Osteocyte (in vitro differentiated cells): ENCODE results near the gene EIF4B. TPM values are rescaled to one million over a fixed set of nuclear protein-coding genes. Genes with fewer than 3 reads are reported as not detected.

ENCODE experiments used
- DNase-seq: peaks from one replicate; pipeline ENCODE4 v3.0.0; 2021; ENCODE audit warnings: mixed read lengths; ENCODE audit not compliant: unreplicated experiment; ENCODE audit errors: extremely low spot score
- H3K27ac Mint-ChIP-seq: one replicate; pipeline ENCODE4 v1.8.0; 2021; ENCODE audit warnings: mild to moderate bottlenecking, mixed read lengths; ENCODE audit not compliant: unreplicated experiment
- H3K27me3 Mint-ChIP-seq: one replicate; pipeline ENCODE4 v1.8.0; 2021; ENCODE audit warnings: mixed read lengths; ENCODE audit not compliant: unreplicated experiment
- H3K36me3 Mint-ChIP-seq: one replicate; pipeline ENCODE4 v1.8.0; 2021; ENCODE audit warnings: mixed read lengths; ENCODE audit not compliant: unreplicated experiment
- H3K4me1 Mint-ChIP-seq: one replicate; pipeline ENCODE4 v1.8.0; 2021; ENCODE audit warnings: mixed read lengths; ENCODE audit not compliant: unreplicated experiment
- H3K4me3 Mint-ChIP-seq: one replicate; pipeline ENCODE4 v1.8.0; 2021; ENCODE audit warnings: mild to moderate bottlenecking, moderate library complexity, mixed read lengths; ENCODE audit not compliant: unreplicated experiment
- H3K9me3 Mint-ChIP-seq: one replicate; pipeline ENCODE4 v1.8.0; 2021; ENCODE audit warnings: mixed read lengths; ENCODE audit not compliant: unreplicated experiment
- CTCF ChIP-seq: fragments of 200-600 bp; sonication (generic); IDR thresholded peaks from 2 replicates; pipeline ENCODE4 v1.5.0; 2021; ENCODE audit warnings: antibody characterized with exemption, mild to moderate bottlenecking, moderate library complexity
- total RNA-seq: library from RNA; stranded (reverse); gene quantifications from 2 replicates; pipeline ENCODE4 v1.2.1, GENCODE V29; 2021

EIF4B gene
- total RNA-seq, 1 donor from 2014 or later, result 516 TPM

GRCh38 chr12:53052419-53053217, 46.4 kb downstream of the EIF4B start:
- TF ChIP-seq CTCF, result no peak
- Mint-ChIP-seq H3K27me3 (no peaks in the 10 kb centered on the region), H3K9me3 (no peaks in the 10 kb centered on the region), H3K4me3 (peak overlapping the region; percentile 83), H3K27ac (peak overlapping the region; percentile 98), H3K4me1 (peaks cover 73% of the 10 kb centered on the region), H3K36me3 (peaks cover 11% of the 10 kb centered on the region)
- DNase-seq, result peak; percentile 91

- H3K4me3 Mint-ChIP-seq, result peak overlapping the region; percentile 81
- H3K27ac Mint-ChIP-seq, result peak overlapping the region; percentile 98
- H3K27me3 Mint-ChIP-seq, result no peaks in the 10 kb centered on the region
- H3K36me3 Mint-ChIP-seq, result peaks cover 15% of the 10 kb centered on the region
- DNase-seq, result no peak
- peak; percentile 56 for TF ChIP-seq CTCF
- H3K9me3 Mint-ChIP-seq, result no peaks in the 10 kb centered on the region
- H3K4me1 Mint-ChIP-seq, result peaks cover 68% of the 10 kb centered on the region
These were observed 47.2 kb downstream of the EIF4B start for GRCh38 chr12:53053218-53054111.

GRCh38 chr12:53054112-53054878, 48.0 kb downstream of the EIF4B start:
- no peaks in the 10 kb centered on the region for H3K27me3 Mint-ChIP-seq
- peak overlapping the region; percentile 81 for H3K4me3 Mint-ChIP-seq
- peaks cover 60% of the 10 kb centered on the region for H3K4me1 Mint-ChIP-seq
- H3K27ac Mint-ChIP-seq, result peak overlapping the region; percentile 98
- TF ChIP-seq CTCF, result no peak
- DNase-seq, result peak; percentile 91
- no peaks in the 10 kb centered on the region for H3K9me3 Mint-ChIP-seq
- H3K36me3 Mint-ChIP-seq, result peaks cover 15% of the 10 kb centered on the region

- Mint-ChIP-seq H3K36me3 (peaks cover 18% of the 10 kb centered on the region), H3K4me3 (peak overlapping the region; percentile 42), H3K9me3 (no peaks in the 10 kb centered on the region), H3K27ac (no peak overlapping the region), H3K27me3 (no peaks in the 10 kb centered on the region), H3K4me1 (peaks cover 52% of the 10 kb centered on the region)
- TF ChIP-seq CTCF, result no peak
- no peak for DNase-seq
These were observed 49.4 kb downstream of the EIF4B start for GRCh38 chr12:53055471-53056266.
